Measurements from ENCODE around the gene MAGOH. TPM values are rescaled to one million over a fixed set of nuclear protein-coding genes. Genes with fewer than 3 reads are reported as not detected.

Gene MAGOH
- total and polyA plus RNA-seq, 9 of the 15 experiments (the other 6 are each of a cell fraction or from before 2014, with no cell fraction given) = 102 to 342 (median 135) TPM

- TF ChIP-seq MCM3 (IDR thresholded peaks at IDR 0.05) (no peak), ZNF232 (CRISPR knock-in tag; IDR thresholded peaks at IDR 0.05) (no peak), XRCC5 (IDR thresholded peaks at IDR 0.05; ENCODE audit: low read depth, low read length) (no peak), TRIM24 (IDR thresholded peaks at IDR 0.05) (no peak), STAG1 (CRISPR knock-in tag; IDR thresholded peaks at IDR 0.05; ENCODE audit: borderline replicate concordance) (no peak), ZBTB49 (CRISPR knock-in tag; IDR thresholded peaks at IDR 0.05; ENCODE audit: borderline replicate concordance) (no peak), ZNF778 (CRISPR knock-in tag; IDR thresholded peaks at IDR 0.05) (no peak), TAF15 (IDR thresholded peaks at IDR 0.05; ENCODE audit: low read depth, low read length) (no peak), WHSC1 (IDR thresholded peaks at IDR 0.05; ENCODE audit: low read length) (peak; percentile 81), TRIM28 (IDR thresholded peaks at IDR 0.05) (no peak), FOXP1 (CRISPR knock-in tag; IDR thresholded peaks at IDR 0.05) (no peak), ARNT (IDR thresholded peaks at IDR 0.05) (peak in 1 of 2 experiments; percentile 53; a peak in 1 of 4 replicates), COPS2 (conservative IDR thresholded peaks at IDR 0.05) (no peak), FOXK2 (conservative IDR thresholded peaks at IDR 0.05 in 1 of 2, IDR thresholded peaks at IDR 0.05 in 1 of 2; ENCODE audit: low read depth in 2 of 2) (no peak), ESRRA (IDR thresholded peaks at IDR 0.05; ENCODE audit: borderline replicate concordance, low read depth) (peak; percentile 66; the same call in 1 of the 2 replicates), HMGXB4 (CRISPR knock-in tag; IDR thresholded peaks at IDR 0.05) (no peak), RHOXF2B (CRISPR knock-in tag; conservative IDR thresholded peaks at IDR 0.05) (no peak), STAT5A (IDR thresholded peaks at IDR 0.05; ENCODE audit: borderline replicate concordance, low read length) (no peak)
- TF ChIP-seq, protein P1, sequence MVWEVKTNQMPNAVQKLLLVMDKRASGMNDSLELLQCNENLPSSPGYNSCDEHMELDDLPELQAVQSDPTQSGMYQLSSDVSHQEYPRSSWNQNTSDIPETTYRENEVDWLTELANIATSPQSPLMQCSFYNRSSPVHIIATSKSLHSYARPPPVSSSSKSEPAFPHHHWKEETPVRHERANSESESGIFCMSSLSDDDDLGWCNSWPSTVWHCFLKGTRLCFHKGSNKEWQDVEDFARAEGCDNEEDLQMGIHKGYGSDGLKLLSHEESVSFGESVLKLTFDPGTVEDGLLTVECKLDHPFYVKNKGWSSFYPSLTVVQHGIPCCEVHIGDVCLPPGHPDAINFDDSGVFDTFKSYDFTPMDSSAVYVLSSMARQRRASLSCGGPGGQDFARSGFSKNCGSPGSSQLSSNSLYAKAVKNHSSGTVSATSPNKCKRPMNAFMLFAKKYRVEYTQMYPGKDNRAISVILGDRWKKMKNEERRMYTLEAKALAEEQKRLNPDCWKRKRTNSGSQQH (CRISPR knock-in tag; IDR thresholded peaks at IDR 0.05) = no peak
- TF ChIP-seq, protein P2, sequence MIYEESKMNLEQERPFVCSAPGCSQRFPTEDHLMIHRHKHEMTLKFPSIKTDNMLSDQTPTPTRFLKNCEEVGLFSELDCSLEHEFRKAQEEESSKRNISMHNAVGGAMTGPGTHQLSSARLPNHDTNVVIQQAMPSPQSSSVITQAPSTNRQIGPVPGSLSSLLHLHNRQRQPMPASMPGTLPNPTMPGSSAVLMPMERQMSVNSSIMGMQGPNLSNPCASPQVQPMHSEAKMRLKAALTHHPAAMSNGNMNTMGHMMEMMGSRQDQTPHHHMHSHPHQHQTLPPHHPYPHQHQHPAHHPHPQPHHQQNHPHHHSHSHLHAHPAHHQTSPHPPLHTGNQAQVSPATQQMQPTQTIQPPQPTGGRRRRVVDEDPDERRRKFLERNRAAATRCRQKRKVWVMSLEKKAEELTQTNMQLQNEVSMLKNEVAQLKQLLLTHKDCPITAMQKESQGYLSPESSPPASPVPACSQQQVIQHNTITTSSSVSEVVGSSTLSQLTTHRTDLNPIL (CRISPR knock-in tag; IDR thresholded peaks at IDR 0.05) = no peak
- TF ChIP-seq, protein P3, sequence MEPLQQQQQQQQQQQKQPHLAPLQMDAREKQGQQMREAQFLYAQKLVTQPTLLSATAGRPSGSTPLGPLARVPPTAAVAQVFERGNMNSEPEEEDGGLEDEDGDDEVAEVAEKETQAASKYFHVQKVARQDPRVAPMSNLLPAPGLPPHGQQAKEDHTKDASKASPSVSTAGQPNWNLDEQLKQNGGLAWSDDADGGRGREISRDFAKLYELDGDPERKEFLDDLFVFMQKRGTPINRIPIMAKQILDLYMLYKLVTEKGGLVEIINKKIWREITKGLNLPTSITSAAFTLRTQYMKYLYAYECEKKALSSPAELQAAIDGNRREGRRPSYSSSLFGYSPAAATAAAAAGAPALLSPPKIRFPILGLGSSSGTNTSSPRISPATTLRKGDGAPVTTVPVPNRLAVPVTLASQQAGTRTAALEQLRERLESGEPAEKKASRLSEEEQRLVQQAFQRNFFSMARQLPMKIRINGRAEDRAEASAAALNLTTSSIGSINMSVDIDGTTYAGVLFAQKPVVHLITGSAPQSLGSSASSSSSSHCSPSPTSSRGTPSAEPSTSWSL (CRISPR knock-in tag; IDR thresholded peaks at IDR 0.05; ENCODE audit: borderline replicate concordance) = no peak
Observed at GRCh38 chr1:53196017-53196484, 42.3 kb downstream of the MAGOH start (continued).

Measured in K562 (cell line).